Hepatocyte (in vitro differentiated cells): ENCODE results near the gene HOXC11.

Experiments used
- EZH2 ChIP-seq: fragments of 200-600 bp; sonication (generic); IDR thresholded peaks from 2 replicates; pipeline ENCODE4 v1.6.1; 2016; ENCODE audit warnings: antibody characterized with exemption, mild to moderate bottlenecking, borderline replicate concordance
- TF ChIP-seq, protein P1 (sequence below): fragments of 200-600 bp; sonication (generic); IDR thresholded peaks from 2 replicates; pipeline ENCODE4 v1.5.1; 2016; ENCODE audit warnings: antibody characterized with exemption, mild to moderate bottlenecking; ENCODE audit not compliant: poor library complexity

DNA sequence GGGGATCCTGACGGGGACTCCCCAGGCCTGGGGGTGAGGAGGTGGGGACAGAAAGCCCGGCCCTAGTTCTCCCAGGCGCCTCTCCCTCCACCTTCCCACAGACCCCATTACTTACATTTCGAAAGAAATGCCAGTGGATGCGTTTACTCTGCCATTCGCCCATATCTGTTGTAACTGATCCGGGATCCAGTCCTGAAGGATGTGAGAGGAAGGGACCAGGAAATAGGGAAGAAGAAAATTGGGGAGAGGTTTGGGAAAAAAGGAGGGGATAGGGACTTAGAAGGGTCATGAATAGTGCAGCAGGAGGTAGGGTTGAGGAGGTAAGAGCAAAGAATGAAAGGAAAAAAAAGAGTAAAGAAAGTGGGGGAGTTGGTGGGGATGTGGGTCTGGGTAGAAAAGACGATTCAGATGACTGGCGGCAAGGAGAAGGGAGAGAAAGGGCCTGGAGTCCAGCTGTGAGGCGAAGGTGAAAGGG lies 17.1 kb upstream of the HOXC11 start:
- TF ChIP-seq EZH2 = peak; percentile 84
- TF ChIP-seq, protein P1, sequence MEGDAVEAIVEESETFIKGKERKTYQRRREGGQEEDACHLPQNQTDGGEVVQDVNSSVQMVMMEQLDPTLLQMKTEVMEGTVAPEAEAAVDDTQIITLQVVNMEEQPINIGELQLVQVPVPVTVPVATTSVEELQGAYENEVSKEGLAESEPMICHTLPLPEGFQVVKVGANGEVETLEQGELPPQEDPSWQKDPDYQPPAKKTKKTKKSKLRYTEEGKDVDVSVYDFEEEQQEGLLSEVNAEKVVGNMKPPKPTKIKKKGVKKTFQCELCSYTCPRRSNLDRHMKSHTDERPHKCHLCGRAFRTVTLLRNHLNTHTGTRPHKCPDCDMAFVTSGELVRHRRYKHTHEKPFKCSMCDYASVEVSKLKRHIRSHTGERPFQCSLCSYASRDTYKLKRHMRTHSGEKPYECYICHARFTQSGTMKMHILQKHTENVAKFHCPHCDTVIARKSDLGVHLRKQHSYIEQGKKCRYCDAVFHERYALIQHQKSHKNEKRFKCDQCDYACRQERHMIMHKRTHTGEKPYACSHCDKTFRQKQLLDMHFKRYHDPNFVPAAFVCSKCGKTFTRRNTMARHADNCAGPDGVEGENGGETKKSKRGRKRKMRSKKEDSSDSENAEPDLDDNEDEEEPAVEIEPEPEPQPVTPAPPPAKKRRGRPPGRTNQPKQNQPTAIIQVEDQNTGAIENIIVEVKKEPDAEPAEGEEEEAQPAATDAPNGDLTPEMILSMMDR = no peak
